Measurements from ENCODE around the gene MTREX.

Gene MTREX

DNA sequence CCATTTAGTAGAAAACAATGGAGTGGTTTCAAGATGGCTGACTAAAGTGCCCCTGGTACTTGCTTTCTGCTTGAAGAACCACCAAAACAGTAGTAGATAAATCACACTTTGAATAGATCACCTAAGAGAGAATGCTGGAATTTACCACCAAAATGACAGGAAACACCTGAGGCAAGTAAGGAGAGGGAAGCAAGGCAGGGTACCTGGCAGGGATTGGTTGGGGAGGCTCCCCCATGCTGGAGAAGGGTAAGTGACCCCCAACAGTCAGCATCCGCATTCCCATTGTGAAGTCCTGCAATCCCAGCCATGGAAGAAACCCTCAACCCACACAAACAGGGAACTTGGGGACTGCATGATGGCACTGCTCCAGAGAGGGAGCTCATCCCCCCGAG, 121.4 kb downstream of the MTREX start:
- no peak for DNase-seq (ENCODE audit: low read depth)

DNA sequence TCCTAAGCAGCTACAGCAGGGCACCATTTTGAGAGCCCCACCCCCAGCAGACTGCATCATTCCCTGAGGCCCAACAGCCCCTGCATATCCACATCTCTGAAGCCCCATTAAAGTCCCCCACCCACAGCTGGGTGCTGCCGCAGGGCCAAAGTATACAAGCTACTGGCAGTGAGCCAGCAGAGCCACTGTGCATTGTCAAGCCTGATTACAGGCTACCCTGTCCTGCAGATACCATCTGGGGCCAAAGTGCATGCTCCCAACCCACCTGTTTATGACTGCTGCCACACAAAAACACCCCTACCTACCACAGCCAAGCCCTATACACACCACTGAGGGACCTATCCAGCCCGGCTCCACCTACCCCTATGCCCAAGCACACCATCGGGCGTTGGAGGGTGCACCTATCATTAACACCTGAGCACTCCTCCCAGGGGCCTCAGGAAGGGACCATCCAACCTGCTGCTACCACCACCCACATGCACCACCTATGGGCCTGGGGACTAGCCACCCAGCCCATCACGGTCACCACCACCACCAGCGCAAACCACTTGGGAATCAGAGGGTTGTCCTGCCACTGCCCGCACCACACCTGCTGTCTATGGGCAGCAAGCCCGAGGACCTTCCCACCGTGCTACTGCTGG, 121.9 kb downstream of the MTREX start:
- DNase-seq (ENCODE audit: low read depth), result no peak

DNA sequence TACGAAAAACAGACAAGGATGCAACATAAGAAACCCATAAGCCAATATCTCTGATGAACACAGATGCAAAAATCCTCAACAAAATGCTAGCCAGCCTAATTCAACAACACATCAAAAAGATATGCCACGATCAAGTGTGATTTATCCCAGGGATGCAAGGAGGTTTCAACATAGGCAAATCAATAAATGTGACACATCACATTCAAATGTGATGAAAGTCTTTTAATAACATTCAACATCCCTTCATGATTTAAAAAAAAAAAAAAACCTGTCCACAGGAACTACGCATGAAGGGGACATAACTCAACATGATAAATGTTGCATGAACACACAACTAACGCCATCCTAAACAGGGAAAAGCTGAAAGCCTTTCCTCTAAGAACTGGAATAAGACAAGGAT, 124.8 kb downstream of the MTREX start:
- no peak for DNase-seq (ENCODE audit: low read depth)

DNA sequence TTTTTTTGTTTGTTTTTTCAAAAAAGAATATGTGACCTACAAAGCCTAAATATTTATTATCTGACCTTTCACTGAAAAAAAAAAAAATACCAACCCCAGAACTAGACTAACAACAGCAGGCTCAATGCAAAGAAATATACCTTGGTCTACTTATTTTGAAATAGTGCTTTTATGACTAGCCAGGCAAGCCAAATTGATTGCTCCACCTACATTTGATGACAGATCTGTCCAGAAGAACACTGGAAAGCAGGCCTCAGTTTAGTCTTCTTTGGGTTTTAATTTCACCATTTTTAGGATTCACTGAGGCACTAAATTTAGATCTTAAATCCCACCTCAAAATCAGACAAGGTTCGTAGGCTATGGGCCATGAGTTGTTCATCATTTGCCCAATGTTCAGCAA, 129.7 kb downstream of the MTREX start:
- DNase-seq (ENCODE audit: low read depth), result no peak

DNA sequence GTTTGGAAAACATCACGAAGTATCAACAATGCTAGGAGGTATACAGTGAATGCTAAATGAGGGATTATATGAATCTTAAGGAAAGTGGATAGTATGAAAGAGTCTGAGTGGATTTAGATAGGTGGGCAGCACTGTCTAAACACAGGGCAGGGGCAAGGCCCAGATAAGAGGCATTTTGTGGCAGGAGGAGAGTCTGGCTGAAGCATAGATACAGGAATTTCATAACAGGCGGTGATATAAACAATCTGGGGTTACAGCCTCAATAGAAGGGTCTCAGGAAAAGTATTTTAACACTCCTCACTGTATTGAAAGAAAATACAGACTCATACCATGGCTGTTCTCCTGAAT, 130.0 kb downstream of the MTREX start:
- no peak for DNase-seq (ENCODE audit: low read depth)

DNA sequence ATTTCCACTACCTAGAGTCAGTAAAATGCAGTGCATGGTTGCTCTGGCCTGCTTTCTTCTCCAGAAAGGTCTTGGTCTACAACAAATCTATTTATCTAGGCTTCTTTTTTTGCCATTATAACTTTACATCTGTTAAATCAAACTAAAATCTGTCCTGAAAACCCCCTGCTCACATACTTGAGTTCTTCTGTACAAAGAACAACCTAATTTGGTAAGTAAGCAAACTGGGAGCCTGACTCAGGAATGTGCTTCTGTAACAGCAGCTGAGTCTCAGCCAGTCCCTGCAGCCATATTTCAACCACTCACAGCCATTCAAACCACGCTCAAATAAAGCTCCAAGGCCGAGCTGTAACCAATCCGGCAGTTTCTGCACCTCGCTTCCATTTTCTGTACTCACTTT, 131.2 kb downstream of the MTREX start:
- no peak for DNase-seq (ENCODE audit: low read depth)

DNA sequence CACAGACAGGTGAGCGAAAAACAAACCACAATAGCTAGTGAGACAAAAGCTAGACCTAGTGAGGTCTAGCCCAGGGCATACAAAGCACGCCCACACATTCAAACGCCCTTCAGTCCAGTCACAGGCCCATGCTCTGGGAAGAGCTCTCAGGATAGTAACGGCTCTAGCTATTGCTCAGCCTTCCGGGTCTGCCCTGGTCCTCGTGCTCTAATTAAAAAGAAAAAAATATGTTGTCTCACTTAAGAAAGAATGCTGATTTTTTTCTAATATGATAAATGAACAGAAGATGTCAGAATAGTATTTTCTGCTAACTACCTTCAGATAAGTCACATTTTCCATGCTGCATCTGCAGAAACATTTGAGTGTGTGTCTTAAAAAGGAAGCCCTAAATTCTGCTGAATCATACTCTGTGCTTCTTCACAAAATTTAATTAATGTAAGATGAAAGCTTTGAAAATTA, 132.4 kb downstream of the MTREX start:
- no peak for DNase-seq (ENCODE audit: low read depth)

DNA sequence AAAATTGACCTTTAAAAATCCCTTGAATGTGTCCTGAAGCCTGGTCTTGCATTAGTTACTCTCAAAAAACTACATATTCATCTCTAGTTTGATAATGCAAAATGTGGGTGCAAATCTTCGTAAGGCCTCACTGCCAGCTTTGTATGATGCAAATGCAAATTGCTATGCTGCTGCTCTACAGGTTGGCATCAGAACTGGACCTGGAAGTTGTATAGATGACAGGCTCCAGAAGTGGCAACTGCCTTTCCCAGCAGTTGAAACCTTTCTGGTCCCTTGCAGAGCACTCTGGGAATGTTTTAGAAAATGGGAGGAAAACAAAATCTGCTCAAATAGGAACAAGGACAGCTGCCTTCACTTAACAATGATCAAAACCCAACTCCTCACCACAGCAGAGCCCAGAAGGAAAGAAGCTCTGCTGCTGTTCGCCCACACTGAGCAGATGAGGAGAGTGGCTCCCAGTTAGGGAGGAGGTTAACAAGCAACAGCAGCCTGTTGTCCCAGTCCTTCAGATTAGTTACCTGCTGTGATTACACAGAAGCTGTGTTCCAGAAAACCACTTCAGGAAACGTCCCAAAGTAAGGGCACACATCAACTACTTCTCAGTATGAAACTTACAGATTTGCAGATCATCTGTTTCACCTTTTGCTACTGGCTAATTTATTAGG, 133.4 kb downstream of the MTREX start:
- no peak for DNase-seq (ENCODE audit: low read depth)

DNA sequence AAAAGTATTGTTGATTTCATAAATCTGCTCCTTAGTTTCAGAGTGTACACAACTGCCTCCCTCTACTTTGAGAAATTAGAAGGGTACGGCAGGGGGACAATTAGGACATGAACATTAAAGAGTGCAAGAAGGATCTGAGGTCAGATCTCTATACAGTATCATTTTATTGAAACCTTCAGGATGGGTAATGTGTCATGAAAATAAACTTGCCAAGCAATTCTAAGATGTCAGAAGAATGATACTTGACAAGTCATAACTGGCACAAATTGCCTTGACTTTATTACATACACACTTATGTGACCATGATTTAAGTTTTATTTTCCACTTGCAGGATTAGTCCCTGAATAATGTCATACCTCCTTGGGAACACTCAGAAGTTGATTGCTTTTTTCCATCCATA, 134.2 kb downstream of the MTREX start:
- DNase-seq (ENCODE audit: low read depth), result no peak

DNA sequence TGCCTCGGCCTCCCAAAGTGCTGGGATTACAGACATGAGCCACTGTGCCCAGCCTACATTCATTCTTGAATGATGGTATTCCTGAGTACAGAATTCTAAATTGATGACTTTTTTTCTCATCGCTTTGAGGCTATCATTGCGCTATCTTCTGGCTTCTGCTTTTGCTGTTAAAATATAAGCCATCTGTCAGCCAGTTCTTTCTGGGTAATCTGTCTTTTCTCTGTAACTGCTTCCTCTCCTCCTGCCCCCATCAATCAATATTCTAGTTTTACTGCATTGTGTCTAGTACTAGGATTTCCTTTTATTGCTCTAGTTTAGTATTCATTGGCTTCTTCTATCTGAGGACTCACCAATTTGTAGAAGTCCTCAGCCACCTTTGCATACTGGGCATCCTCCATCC, 138.0 kb downstream of the MTREX start:
- DNase-seq (ENCODE audit: low read depth), result no peak

DNA sequence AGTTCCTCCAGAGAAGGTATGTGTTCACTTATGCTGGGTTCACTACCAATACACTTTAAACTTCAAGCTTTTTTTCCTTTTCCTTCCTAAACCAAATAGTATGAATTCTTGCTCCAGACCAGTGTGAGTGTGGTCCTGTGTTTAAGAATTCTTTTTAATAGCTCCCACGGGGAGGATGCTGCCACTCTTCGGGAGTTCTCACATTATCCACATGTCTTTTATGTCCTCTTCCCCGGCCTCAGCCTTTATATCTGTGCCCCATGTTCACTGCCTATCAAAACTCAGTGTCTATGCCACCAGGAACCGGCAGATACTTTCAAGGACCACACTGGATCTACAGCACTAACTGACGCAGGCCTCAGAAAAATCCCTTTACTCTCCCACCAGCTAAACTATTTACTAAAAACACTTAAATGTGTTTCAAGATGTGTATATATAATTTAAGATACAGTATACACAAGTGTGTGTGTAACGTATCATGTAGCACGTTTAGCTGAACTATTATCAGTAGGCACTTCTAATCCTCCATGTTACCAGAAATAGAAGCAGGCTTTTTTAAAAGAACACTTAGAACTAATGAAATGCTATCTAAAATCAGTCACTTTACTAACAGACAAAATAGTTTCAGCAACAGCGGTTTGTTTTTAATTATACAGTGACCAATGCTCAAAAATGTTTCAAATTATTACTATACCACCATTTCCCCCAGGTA, 139.0 kb downstream of the MTREX start:
- no peak for DNase-seq (ENCODE audit: low read depth)

DNA sequence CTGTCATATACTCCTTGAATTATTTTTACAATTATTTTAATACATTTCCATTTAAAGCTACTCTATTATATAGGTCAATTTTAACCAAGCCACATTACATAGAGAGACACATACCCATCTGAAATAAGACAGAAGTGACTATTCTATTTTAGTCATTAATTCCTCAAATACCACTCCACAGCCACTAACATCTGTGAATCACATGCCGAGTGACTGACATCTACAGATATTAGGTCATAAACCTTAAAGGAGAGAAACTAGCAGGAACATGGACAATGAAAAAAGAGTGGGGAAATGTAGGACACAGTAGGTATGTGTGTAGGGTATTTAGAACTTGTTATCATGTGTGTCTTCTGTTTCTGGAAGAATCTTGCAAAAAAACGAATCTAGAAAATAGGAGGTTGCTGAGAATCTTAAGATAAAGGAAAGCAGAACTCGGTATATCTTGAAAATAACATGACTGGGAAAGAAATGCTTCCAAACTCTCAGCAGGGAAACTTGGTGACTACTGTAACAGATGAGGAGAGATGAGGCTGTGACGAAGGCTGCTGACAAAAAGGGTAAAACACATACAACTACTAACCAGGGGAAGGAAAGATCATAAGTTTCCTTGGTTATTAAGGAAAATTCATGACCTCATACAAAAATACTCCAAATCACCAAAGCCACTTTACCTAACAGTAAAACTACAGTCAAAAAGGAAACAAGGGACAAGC, 142.4 kb downstream of the MTREX start:
- DNase-seq (ENCODE audit: low read depth), result no peak

DNA sequence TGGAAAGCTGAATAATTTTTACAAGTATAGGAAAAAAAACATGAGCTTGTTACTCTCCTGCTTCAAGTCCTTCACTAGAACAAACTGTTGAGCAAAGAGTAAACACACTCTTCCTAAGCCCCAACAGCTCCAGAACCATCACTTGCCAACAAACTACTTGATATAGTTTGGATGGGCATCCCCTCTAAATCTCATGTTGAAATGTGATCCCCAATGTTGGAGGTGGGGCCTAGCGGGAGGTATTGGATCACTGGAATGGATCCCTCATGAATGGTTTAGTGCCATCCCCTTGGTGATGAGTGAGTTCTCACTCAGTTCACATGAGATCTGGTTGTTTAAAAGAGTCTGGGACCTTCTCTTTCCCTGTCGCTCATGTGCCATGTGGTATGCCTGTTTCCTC, 144.2 kb downstream of the MTREX start:
- no peak for DNase-seq (ENCODE audit: low read depth)

DNA sequence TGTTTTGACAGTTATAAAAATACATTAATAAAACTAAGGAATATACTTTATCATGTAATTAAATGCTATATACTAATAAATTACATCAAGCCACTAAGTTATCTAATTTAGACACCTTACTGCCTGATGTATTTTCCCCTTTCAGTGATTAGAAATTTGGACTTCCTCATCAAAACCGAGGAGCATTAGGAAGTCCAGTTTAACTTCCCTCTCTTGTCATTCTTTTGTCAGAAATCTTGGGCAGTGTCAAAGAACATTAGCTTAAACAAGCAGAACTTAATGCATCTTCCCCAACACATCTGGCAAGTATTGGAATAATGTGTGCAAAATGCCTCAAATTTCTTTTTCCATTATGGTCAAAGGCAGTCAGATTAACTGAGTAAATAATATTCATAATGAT, 145.4 kb downstream of the MTREX start:
- no peak for DNase-seq (ENCODE audit: low read depth)

DNA sequence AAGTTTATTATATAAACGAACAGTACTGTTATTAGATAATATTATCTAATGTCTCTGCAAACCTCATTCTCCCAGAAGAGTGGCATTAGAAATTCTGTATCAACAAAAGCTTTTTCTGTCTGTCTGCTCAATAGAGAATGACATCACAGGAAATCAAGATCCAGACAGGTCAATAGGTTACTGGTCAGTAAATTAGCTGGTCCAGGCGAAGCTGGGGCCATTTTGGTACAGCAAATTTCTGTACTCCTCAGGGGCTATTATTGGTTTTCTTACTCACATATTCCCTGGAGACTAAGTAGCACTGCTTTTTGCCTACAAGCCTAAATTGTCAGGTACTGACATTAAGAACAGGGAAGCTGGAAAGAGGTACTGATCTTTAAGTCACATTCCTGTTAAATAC, 146.5 kb downstream of the MTREX start:
- DNase-seq (ENCODE audit: low read depth), result no peak

DNA sequence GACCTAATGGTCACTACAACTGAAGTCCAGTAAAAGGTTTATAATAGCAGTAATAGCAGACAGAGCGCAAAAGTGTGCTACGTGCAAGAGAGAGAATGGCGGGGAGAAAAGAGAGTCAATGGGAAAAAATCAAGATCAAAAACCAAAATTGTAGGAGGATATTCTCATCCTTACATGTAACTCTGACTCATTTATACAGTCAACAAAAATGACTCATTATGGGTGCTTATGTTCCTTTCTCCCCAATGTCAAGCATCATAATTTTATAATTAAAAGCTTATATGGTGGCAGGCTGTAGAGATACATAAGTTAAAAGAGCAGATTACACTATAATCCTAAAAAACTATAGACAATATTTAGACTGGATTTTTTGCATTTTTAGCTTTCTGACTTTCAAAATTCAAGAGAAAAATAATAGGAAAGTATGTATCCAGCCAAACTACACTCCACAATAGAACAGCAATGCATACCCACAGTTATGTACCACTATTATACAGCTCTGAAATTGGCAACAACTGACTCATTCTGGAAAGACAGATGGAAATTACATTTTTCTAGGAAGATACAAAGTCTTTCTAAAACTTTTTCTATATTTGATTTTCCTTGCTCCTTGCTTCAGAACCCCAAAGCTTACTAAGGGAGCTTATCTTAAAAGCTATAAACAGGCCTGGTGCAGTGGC, 148.6 kb downstream of the MTREX start:
- no peak for DNase-seq (ENCODE audit: low read depth)

DNA sequence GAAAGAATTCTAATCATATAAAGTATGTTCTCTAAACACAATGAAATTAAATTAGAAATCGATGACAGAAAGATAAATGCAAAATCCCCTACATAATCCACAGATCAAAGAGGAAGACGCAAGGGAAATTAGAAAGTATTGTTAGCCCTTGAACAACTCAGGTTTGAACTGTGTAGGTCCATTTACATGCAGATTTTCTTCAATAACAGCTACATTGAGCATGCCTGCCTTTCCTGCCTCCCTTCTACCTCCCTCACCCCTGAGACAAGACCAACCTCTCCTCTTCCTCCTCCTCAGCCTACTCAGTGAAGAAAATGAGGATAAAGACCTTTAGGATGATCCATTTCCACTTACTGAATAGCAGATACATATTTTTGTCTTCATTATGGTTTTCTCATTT, 151.8 kb downstream of the MTREX start:
- no peak for DNase-seq (ENCODE audit: low read depth)

DNA sequence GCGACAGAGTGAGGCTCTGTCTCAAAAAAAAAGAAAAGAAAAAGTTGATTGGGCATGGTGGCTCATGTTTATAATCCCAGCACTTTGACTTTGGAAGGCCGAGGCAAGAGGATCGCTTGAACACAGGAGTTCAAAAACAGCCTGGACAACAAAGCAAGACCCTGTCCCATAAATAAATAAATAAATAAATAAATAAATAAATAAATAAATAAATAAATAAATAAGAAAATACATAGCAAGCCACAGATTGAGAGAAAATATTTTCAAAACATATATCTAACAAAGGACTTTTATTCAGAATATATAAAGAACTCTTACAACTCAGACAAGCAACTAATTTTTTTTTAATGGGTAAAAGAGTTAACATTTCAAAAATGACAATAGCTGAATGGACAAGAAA, 155.8 kb downstream of the MTREX start:
- DNase-seq (ENCODE audit: low read depth), result no peak

DNA sequence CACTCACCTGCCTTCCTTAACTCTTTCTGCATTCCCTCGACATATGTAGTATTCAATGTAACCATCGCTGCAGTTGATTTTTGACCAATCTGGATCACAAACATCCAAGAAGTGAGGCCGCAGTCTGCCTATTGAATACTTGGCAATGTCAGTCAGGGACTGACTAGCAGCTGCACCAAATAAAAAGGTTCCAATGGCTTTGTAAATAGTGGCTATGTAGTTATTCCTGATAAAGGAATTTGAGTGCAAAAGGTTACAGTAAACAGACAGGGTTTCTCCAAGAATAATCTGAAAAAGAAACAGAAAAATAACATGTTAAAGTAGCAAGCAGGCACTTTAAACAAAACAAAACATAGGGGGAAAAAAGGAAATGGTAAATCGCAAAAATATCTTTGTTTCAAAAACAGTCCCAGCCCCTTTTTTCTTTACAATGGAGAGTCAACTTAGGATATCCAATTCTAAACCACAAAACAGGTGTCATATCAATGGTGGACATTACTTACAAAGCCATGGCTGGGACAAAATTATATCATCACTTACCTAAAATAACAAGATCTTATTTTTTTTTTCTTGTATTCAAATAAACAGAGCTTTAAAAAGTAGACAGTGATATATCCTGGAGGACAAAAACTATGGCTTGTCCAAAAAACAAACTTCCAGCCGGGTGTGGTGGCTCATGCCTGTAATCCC, 160.2 kb downstream of the MTREX start:
- DNase-seq (ENCODE audit: low read depth), result no peak

DNA sequence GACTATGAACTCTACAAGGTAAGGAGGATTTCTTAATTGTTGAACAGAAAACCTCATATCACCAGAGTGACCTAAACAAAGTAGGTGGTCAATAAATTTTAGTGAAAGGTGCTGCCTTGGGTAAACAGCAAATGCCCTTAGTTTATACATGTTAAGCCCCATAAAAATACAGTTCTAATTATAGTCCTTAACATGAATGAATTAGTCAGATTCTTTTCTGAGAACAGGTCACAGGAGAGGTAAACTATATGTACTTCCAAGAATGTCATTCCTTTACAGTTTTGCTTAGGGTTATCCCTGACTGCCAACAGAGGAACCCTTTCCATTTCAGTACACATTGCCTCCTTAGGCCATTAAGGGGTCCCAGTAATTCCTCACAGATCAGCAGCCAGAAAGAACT, 162.1 kb downstream of the MTREX start:
- no peak for DNase-seq (ENCODE audit: low read depth)

DNA sequence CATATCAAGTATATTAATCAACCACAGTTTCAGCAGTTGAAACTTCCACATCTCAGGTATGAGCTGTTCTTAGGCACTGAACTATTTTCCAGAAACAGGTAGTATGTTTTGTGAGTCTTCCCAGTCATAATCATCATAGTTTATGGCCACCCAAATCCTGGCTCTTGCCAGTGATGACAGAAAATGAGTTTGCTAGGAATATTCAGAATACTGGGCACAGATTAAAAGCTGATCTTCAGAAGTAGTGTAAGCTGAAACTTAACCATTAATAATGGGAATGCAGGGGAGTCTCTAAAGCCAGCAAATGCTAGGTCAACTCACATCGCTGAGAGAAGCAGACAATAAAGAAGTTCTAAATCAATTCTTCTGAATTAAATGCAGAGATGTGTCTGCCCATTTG, 162.5 kb downstream of the MTREX start:
- no peak for DNase-seq (ENCODE audit: low read depth)

DNA sequence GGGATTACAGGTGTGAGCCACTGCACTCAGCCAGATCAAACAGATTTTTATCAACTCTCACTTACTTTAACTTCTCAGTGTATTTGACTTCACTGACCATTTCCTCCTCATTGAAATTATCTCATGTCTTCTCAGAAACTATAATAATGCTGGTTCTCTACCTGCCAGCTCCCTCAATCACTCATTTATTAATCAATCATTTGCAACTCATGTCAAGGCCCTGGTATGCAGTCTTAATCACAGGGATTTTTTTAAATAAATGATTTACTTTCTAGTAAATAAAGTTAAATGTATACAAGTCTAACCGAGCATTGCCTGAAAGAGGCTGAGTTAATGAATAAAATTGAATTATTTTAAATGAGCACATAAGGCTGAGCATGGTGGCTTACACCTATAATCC, 163.7 kb downstream of the MTREX start:
- no peak for DNase-seq (ENCODE audit: low read depth)

Measured in stimulated activated CD8-positive, alpha-beta memory T cell treated with anti-CD3 and anti-CD28 coated beads, Interleukin-15, amount 100 ng/mL, for 1 hour (primary cell).